ENCODE data around the gene DNAH3.
A peak's percentile ranks its signal among the peaks of the same experiment; 100 is the strongest.

DNAH3 gene

DNA sequence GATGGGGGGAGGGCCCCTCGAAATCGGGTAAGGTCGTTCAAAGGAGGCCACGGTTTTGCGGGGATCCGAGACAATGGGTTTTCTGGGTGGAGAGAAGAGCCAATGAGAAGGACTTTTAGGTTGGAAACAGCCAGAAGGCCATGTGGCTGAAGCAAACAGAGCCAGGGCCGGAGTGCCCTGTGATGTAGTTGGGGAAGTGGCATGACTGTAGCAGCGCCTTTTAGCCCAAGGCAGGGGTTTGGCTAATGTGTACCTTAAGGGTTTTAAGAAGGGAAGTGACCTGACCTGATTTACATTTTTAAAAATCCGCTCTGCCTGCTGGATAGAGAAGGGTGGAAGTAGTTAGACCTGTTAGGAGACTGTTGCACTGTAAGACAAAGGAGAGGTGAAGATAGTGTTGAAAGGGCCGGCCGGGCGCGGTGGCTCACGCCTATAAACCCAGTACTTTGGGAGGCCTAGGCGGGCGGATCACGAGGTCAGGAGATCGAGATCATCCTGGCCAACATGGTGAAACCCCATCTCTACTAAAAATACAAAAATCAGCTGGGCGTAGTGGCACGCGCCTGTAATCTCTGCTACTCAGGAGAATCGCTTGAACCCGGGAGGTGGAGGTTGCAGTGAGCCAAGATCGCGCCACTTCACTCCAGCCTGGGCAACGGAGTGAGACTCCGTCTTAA lies 249.1 kb downstream of the DNAH3 start:
- peak; percentile 36 for DNase-seq

DNA sequence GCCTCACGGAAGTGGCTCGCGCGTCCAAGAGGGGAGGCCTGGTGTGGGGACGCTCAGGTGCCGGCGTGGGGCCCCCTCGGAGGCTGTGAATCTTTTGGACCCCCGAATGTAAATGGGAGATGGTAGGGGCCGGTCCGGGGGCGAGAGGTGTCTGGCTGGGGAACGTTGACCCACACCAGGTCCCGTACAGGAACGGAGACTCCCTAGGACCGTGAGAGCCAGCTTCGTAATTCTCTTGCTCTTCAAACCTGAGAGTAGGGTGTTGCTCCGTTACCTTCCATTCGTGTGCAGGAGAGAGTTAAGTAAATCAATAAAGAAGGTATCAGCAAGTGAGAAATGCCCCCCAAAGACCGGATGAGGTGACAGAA lies 249.6 kb downstream of the DNAH3 start:
- DNase-seq = no peak

DNA sequence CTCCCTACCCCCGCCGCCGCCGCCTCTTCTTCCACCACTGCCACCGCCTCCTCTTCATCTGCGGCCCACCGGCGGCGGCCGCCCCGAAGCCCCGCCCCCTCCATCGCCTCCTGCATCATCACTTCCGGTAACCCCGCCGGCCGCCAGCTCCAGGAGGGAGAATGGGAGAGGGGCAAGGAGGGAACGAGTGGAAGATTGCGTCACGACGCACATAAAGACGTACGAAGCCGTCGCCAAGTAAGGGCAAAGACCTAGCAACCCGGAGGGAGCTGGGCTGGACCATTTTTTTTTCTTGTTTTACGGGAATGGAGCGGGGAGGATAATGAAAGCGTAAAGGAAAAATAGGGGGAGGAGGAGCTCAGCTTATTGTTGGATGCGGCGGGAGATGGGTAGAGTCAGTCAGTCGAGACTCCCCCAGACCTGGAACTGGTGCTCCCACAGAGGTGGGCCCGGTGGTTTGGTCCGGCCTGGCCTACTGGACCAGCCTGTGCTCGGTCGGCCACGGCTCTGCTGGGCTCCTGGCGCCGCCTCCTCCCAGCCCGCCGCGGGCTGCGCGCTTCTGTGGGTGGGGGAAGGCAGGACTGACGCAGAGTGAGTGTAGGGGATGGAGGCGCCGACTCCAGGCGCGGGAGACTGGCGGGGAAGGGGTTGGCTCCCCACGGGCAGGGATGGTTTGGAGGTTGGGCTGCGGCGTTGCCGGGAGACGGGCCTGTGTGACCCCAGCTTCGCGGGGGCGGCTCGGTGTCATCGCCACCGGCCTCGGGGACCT lies 250.2 kb downstream of the DNAH3 start, which contains the start of the genes DCUN1D3 and LYRM1:
TSS of gene DCUN1D3 (minus strand) at position 60 of the 769 bp plus-strand sequence. CDS start 37,820 bp downstream, outside the sequence.
TSS of gene LYRM1 (plus strand) at position 473 of the 769 bp plus-strand sequence. CDS start 14,785 bp downstream, outside the sequence.
- peak; percentile 98 for DNase-seq

DNA sequence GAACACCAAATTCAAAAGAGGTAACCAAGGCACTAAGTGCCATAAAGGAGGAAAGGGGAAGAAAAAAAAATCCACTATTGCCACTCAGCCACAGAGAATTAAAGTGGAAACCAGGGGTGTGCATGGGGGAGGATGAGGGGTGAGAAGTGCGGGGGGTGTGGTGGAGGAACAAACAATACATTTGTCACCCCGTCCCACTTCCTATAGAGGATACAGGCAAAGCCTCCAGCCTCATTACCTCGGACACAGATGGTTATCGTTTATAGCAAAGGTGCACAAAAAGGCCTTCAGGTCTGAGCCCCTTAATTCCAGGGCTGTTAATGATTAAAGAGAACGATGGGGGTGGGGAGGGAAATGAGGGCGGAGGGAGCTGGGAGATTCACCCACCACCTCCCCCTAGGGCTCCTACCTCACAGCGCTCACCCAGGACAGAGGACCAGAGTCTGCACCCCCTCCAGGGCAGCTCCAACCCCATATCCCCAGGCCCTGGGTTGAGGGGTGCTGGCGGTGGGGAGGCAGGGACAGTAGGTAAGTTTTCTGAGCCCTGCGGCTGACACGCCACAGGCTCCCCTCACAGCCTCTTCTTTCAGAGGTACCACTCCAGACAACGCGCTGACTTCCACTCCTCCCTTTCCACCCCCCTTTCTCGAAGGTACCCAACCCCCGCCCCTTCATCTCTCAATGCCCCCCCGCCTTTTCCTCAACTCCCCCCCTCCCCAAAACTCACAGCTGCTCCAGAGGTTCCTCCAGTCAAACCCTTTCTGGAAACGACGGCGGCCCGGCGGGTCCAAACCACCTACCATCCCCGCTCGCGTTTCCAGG lies 251.0 kb downstream of the DNAH3 start:
- no peak for DNase-seq

DNA sequence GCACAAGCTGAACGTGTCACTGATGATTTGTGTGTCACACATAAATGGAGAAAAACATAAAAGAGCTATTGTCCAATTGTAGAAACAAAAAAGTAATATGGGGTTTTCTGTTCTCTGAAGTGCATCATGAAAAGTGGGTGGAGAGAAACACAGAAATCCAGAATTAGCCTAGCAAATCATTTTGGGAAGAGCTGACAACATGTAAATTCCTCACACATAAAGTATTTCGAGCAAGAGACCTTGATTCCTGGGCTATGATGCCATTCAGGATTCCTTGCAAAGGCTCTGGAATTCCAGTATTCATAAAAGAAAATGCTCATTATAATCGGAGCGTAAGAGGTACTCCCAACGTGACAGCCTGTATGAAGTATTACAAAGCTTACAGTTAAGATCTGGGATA lies 251.6 kb downstream of the DNAH3 start:
- no peak for DNase-seq

DNA sequence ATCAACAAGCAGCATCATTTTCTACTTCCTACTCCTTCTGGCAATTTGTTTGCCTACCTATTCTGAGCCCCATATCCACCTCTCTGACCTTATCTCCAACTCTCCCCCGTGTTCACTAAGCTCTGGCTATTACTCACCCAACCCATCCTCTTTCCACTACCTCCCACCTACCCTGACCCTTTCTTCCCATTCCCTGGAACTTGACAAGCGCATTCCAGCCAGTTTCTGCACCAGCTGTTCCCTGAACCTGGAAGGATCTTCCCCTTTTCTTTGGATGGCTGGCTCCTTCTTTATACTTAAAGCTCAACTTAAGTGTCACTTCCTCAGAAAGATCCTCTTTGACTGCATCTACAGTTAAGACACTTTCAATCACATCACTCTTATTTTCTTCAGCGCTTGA lies 252.7 kb downstream of the DNAH3 start:
- no peak for DNase-seq

DNA sequence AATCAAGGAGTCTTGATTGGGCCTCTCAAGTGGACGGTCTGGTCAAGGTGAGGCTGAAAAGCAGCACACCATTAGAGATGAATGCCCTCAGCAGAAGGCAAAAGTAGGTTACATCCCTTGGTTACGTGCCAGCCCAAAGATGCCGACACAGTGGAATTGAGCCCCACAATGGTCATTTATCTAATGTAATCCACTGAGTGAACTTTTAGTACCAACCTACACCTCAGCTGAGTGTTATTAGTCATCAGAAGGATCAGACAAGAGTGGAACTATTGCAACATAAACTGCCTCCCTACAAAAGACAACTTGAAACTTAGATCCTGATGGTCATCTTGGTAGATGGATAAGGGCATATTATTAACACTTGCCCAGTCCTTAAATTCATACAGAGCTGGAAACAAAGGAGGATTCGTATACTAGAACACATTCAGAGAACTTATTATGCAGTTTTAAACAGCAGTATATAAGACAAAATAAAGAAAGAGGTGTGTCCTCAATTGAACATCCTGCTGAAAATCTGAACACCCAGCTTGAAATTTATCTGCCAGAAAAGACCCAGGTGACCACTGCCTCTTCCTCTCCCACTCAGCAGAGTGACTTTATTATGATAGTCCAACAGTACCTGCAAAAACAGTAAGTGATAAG lies 253.3 kb downstream of the DNAH3 start:
- no peak for DNase-seq

DNA sequence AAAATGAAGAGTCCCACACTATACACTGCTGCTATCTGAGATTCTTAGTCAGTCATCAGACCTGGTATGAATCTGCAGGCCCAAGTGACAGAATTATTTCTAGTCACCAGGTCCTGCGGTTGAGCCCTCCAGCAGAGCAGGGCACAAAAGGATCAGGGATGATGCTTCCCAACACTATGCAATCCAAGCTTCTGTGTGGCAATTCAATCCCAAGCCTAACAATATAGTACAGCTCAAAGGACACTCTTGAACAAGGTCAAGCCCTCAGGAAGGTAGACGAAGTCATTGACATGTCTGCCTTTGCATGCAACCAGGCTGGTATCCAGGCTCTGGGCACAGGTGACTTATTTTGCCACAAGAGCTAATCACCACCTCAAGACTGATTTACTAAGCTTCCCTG lies 256.3 kb downstream of the DNAH3 start:
- no peak for DNase-seq

DNA sequence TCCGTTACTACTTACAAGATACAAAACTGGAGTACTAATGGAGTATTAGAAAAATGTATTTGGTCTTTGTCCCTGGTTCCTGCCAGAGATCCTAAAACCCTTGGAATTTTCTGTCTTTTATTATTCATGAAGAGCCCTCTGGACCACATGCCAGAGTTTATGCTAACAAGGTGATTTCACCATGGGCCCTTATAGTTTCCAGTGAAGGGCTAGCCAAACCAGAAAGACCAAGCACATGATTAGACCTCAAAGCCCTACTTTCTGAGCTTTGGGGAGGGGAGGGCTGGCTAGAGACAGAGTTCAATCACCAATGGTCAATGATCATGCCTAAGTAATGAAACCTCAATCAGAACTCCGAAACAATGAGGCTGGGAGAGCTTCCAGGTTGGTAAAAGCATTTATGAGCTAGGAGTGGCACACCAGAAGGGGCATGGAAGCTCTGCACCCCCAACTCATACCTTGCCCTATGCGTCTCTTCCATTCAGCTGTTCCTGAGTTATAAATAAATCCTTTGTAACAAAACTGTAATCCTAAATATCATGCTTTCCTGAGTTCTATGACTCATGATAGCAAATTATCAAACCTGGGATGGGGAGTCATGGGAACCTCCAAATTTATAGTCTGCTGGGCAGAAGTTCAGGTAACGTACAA lies 260.9 kb downstream of the DNAH3 start:
- no peak for DNase-seq

DNA sequence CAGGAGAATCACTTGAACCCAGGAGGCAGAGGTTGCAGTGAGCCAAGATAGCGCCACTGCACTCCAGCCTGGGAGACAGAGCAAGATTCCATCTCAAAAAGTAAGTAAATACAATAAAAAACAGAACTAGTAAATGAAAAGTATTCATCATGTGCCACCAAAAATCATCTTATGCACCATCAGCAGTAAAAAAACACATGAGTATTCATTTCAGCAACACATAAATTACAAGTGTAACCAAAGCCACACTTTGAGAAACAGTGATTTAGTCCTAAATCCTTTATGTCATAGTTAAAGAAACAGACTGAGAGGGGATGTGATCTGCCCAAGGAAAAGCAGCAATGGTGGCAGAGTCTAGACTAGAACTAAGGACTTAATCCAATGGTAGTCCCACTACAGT lies 263.4 kb downstream of the DNAH3 start:
- DNase-seq = no peak

DNA sequence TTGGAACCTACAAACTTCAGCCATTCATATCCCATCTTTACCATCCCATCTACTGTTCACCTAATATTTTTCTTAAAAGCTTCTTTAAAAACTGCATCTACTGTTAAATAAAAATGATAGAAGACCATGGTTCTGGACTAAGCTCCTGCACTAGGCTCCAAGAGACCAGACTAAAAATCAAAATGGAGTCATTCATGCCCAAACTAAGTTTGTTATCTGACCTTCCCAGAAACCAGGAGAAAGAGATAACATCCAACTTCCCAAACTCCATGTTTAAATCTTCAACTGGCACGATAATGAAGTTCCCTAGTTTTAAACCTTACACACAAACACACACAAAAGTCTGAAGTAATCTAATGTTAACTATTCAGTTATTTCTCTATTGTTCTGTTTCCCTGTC lies 264.3 kb downstream of the DNAH3 start:
- DNase-seq = no peak

DNA sequence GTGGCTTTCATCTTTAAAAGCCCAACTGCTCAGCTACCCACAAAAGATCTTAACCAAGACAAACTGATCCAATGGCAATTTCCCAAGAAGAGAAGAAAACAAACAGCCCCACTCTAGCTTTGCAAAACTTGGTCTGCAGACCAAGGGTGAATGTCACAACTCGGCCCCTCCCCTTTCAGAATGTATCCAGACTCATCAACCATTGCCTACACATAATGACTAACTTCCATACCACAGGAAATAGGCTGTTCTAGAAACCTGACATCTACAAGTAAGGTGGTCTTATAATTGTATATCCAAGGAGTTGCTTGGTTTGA lies 266.4 kb downstream of the DNAH3 start:
- no peak for DNase-seq

DNA sequence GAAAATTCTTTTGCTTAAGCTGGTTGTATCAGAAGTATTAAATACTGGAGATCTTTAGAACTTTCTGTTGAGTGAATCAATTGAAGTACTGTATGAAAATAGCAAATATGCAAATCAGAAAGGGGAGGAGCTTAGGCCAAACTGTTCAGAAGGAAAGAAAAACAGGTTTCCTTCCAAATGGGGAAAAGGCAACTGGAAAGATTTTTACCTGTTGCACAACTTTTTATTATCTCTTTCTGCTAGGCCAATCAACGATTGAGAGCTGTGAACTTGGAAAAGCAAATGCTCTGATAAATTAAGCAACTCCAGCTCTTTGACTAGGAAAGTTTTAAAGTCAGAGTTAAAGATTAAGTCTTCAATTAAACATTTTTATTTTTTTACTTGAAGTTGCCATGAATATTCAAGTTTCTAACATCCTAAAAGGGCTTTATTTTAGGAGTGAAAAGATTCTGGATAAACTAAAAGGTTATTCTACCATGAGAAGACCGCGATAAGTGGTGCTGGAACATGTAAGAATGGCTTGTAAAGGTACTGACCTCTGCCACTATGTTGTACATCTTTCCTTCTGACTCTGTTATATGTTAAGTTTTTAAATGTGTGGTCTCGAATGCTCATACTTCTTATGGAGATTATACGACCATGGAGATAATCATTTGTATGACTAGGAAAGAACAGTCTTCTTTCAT lies 266.9 kb downstream of the DNAH3 start:
- DNase-seq = no peak

Measured in DMS153 (cell line).